Measurements from ENCODE around the gene FAM240B. TPM values are rescaled to one million over a fixed set of nuclear protein-coding genes. Genes with fewer than 3 reads are reported as not detected.

The FAM240B gene
- total RNA-seq, 1 experiment from 2014 or later: not detected

GRCh38 chr9:38687992-38688391 lies 31.9 kb downstream of the FAM240B start:
- Histone ChIP-seq H3K4me2 (ENCODE audit: insufficient read depth, insufficient read length, low read length) (no peak overlapping the region), H3K23ac (ENCODE audit: insufficient read length, low read depth, low read length) (no peak overlapping the region), H3K27ac (ENCODE audit: insufficient read length, low read depth, low read length) (no peak overlapping the region), H3T11ph (ENCODE audit: low read length) (no peak overlapping the region), H3K4me1 (ENCODE audit: insufficient read depth, low read length) (peaks cover 24% of the 10 kb centered on the region), H2BK5ac (ENCODE audit: insufficient read length, low read length) (no peak overlapping the region), H3K23me2 (ENCODE audit: insufficient read length, low read depth, low read length, poor library complexity, severe bottlenecking) (no peaks in the 10 kb centered on the region), H3K4ac (ENCODE audit: low read depth, low read length) (no peak overlapping the region), H3K56ac (ENCODE audit: insufficient read length, low read depth, low read length) (no peak overlapping the region), H3K9me3 (ENCODE audit: control insufficient read depth, low read depth, low read length) (no peaks in the 10 kb centered on the region), H3K14ac (ENCODE audit: insufficient read depth, low read length) (peak overlapping the region; percentile 70; the same call in 1 of the 2 replicates), H4K91ac (ENCODE audit: insufficient read length, low read depth, low read length) (no peak overlapping the region), H4K8ac (replicated peaks; ENCODE audit: insufficient read length, low read depth, low read length) (no peak overlapping the region), H3K9ac (ENCODE audit: extremely low read depth, insufficient read length, low read length) (no peak overlapping the region), H4K20me1 (ENCODE audit: control insufficient read depth, insufficient read depth, insufficient read length) (no peaks in the 10 kb centered on the region), H2BK120ac (ENCODE audit: low read depth, low read length, poor library complexity, severe bottlenecking) (no peak overlapping the region), H3K79me1 (ENCODE audit: insufficient read depth, low read depth, low read length, poor library complexity, severe bottlenecking) (no peaks in the 10 kb centered on the region), H3K27me3 (ENCODE audit: insufficient read depth, low read length) (no peaks in the 10 kb centered on the region), H4K5ac (ENCODE audit: insufficient read length, low read depth, low read length) (no peak overlapping the region), H2BK15ac (ENCODE audit: low read depth, low read length) (no peak overlapping the region), H2BK12ac (ENCODE audit: insufficient read length, low read depth, low read length) (no peak overlapping the region), H3K18ac (ENCODE audit: insufficient read length, low read depth, low read length) (no peak overlapping the region), H2AFZ (ENCODE audit: low read length) (no peak overlapping the region), H2BK20ac (ENCODE audit: low read depth, low read length, poor library complexity, severe bottlenecking) (no peak overlapping the region), H2AK5ac (ENCODE audit: insufficient read length, low read length) (no peak overlapping the region), H3K79me2 (ENCODE audit: insufficient read depth, low read length) (no peaks in the 10 kb centered on the region)
- peaks cover 84 to 90% of the 10 kb centered on the region in 2 experiments for H3K4me1 Mint-ChIP-seq
- no peak overlapping the region for H3K4me3 Mint-ChIP-seq
- WGBS (ENCODE audit: extremely low coverage, insufficient read length, low lambda C conversion rate): no CpG with 5 or more reads among the region's 8 CpGs
- H3K9me3 Mint-ChIP-seq: no peaks in the 10 kb centered on the region
- peak overlapping the region; percentile 55 to 94 (median 73); a peak in 5 of 7 replicates for H3K27ac Mint-ChIP-seq
- TF ChIP-seq, protein P1, sequence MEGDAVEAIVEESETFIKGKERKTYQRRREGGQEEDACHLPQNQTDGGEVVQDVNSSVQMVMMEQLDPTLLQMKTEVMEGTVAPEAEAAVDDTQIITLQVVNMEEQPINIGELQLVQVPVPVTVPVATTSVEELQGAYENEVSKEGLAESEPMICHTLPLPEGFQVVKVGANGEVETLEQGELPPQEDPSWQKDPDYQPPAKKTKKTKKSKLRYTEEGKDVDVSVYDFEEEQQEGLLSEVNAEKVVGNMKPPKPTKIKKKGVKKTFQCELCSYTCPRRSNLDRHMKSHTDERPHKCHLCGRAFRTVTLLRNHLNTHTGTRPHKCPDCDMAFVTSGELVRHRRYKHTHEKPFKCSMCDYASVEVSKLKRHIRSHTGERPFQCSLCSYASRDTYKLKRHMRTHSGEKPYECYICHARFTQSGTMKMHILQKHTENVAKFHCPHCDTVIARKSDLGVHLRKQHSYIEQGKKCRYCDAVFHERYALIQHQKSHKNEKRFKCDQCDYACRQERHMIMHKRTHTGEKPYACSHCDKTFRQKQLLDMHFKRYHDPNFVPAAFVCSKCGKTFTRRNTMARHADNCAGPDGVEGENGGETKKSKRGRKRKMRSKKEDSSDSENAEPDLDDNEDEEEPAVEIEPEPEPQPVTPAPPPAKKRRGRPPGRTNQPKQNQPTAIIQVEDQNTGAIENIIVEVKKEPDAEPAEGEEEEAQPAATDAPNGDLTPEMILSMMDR (conservative IDR thresholded peaks at IDR 0.05): no peak
- peaks cover 1% of the 10 kb centered on the region; the same call in 1 of the 2 replicates for H3K27me3 Mint-ChIP-seq (ENCODE audit: low read depth)
- DNase-seq: no peak
- H3K36me3 Mint-ChIP-seq (ENCODE audit: insufficient read depth in 1 of 3, low read depth in 3 of 3): no peaks in the 10 kb centered on the region
